ENCODE results near the gene BMP8A.
"Not testable (repeated sequence)": the region's sequence is repeated elsewhere in the genome, so short reads cannot be mapped to it uniquely, and the experiment has no call there.

Gene BMP8A

GRCh38 chr1:39507230-39507928 is 15.9 kb downstream of the BMP8A start:
- peak; percentile 31 for DNase-seq

GRCh38 chr1:39508266-39508665 is 16.8 kb downstream of the BMP8A start:
- DNase-seq = no peak

- DNase-seq = peak; percentile 28
These were observed 17.4 kb downstream of the BMP8A start for GRCh38 chr1:39508857-39509305.

- peak; percentile 16 for DNase-seq
These were observed 18.0 kb downstream of the BMP8A start for GRCh38 chr1:39509360-39510009.

GRCh38 chr1:39510570-39511186 is 19.2 kb downstream of the BMP8A start:
- not testable (repeated sequence) for DNase-seq

GRCh38 chr1:39511477-39511876 is 20.0 kb downstream of the BMP8A start:
- not testable (repeated sequence) for DNase-seq

- DNase-seq = not testable (repeated sequence)
These were observed 20.9 kb downstream of the BMP8A start for GRCh38 chr1:39512234-39512847.

GRCh38 chr1:39514710-39515124 is 23.3 kb downstream of the BMP8A start:
- DNase-seq = not testable (repeated sequence)

- peak; percentile 32 for DNase-seq
These were observed 24.0 kb downstream of the BMP8A start for GRCh38 chr1:39515131-39516086.

- not testable (repeated sequence) for DNase-seq
These were observed 25.4 kb downstream of the BMP8A start for GRCh38 chr1:39516841-39517240.

GRCh38 chr1:39517936-39518335 is 26.5 kb downstream of the BMP8A start:
- DNase-seq = not testable (repeated sequence)

- not testable (repeated sequence) for DNase-seq
These were observed 27.9 kb downstream of the BMP8A start for GRCh38 chr1:39519376-39519775.

- not testable (repeated sequence) for DNase-seq
These were observed 30.8 kb downstream of the BMP8A start for GRCh38 chr1:39522221-39522620.

GRCh38 chr1:39522661-39523567 is 31.5 kb downstream of the BMP8A start:
- no peak for DNase-seq

GRCh38 chr1:39524171-39524570 is 32.7 kb downstream of the BMP8A start:
- DNase-seq = no peak

- DNase-seq = no peak
These were observed 33.3 kb downstream of the BMP8A start for GRCh38 chr1:39524591-39525365.

GRCh38 chr1:39525366-39526165 is 34.1 kb downstream of the BMP8A start:
- no peak for DNase-seq

- no peak for DNase-seq
These were observed 35.2 kb downstream of the BMP8A start for GRCh38 chr1:39526466-39527189.

Data from fibroblast of skin of abdomen (primary cell).